ENCODE data around the gene ANO4. TPM values are rescaled to one million over a fixed set of nuclear protein-coding genes. Genes with fewer than 3 reads are reported as not detected.
"Not testable (repeated sequence)": the region's sequence is repeated elsewhere in the genome, so short reads cannot be mapped to it uniquely, and the experiment has no call there.

ANO4 gene
- total RNA-seq, 2 experiments from 2014 or later = not detected

GRCh38 chr12:101117842-101118241, 323.3 kb downstream of the ANO4 start:
- no peaks in the 10 kb centered on the region for H3K27me3 Mint-ChIP-seq

DNA sequence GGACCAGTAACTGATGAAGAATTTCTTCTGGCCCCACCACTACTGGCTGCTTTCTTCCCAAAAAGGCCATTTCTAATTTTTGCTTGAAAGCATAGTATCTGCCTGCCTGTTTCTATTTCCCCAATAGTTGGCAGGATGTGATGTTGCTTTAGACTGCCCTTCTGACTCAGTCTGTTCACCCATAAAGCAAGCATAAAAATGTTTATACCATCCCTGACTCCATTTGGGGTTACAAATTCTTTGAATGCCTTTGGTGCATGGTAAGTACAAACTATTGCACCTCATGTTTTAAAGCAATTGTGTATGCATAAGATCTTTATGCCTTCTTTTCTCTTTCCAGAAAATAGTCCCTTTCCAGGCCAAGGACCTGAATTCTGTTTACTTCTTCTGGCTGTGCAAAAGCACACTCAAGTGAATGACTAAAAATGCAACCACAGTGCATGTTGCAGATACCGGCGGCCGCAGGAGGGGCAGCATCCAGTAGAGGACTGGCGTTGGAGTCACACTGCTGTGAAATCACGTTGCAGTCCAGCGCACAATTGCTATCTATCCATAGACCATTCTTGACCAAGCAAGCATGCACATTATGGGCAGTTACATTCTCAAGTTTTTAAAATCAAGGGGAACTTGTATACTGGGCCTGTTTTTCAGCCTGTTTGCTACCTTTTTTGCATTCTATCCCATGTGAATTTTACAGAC, 333.1 kb downstream of the ANO4 start:
- H3K27me3 Mint-ChIP-seq = peaks cover 7% of the 10 kb centered on the region
- TF ChIP-seq, protein P1, sequence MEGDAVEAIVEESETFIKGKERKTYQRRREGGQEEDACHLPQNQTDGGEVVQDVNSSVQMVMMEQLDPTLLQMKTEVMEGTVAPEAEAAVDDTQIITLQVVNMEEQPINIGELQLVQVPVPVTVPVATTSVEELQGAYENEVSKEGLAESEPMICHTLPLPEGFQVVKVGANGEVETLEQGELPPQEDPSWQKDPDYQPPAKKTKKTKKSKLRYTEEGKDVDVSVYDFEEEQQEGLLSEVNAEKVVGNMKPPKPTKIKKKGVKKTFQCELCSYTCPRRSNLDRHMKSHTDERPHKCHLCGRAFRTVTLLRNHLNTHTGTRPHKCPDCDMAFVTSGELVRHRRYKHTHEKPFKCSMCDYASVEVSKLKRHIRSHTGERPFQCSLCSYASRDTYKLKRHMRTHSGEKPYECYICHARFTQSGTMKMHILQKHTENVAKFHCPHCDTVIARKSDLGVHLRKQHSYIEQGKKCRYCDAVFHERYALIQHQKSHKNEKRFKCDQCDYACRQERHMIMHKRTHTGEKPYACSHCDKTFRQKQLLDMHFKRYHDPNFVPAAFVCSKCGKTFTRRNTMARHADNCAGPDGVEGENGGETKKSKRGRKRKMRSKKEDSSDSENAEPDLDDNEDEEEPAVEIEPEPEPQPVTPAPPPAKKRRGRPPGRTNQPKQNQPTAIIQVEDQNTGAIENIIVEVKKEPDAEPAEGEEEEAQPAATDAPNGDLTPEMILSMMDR (IDR thresholded peaks at IDR 0.05) = no peak

More at GRCh38 chr12:101117842-101118241, 323.3 kb downstream of the ANO4 start:
- CTCF ChIA-PET = no interaction called here
- TF ChIP-seq, protein P1 (IDR thresholded peaks at IDR 0.05) = no peak
- DNase-seq = no peak
- POLR2A ChIA-PET = no interaction called here
- no peak for ATAC-seq
- intact Hi-C loops (cut with micrococcal nuclease) = no loop called here
- H3K36me3 Mint-ChIP-seq (ENCODE audit: low read depth) = no peaks in the 10 kb centered on the region
- no peaks in the 10 kb centered on the region for H3K4me1 Mint-ChIP-seq (ENCODE audit: low read depth)
- H3K4me3 Mint-ChIP-seq = no peak overlapping the region
- no peak overlapping the region for H3K27ac Mint-ChIP-seq
- peaks cover 3% of the 10 kb centered on the region for H3K9me3 Mint-ChIP-seq

DNA sequence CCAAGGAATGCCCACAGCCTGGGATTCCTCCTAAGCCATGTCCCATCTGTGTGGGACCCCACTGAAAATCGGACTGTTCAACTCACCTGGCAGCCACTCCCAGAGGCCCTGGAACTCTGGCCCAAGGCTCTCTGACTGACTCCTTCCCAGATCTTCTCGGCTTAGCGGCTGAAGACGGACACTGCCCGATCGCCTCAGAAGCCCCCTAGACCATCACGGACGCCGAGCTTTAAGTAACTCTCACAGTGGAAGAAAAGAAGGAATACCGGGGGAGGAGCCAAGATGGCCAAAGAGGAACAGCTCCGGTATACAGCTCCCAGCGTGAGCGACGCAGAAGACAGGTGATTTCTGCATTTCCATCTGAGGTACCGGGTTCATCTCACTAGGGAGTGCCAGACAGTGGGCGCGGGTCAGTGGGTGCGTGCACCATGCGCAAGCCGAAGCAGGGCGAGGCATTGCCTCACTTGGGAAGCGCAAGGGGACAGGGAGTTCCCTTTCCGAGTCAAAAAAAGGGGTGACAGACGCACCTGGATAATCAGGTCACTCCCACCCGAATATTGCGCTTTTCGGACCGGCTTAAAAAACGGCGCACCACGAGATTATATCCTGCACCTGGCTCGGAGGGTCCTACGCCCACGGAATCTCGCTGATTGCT, 351.3 kb downstream of the ANO4 start:
- H3K9me3 Mint-ChIP-seq; H3K36me3 Mint-ChIP-seq (ENCODE audit: low read depth); DNase-seq; intact Hi-C loops (cut with micrococcal nuclease); CTCF ChIA-PET; H3K4me1 Mint-ChIP-seq (ENCODE audit: low read depth); H3K27me3 Mint-ChIP-seq; ATAC-seq; H3K27ac Mint-ChIP-seq; H3K4me3 Mint-ChIP-seq; POLR2A ChIA-PET: not testable (repeated sequence)

More for the DNA sequence above, 333.1 kb downstream of the ANO4 start:
- ChIA-PET POLR2A (no interaction called here), CTCF (no interaction called here)
- no peak for DNase-seq
- Mint-ChIP-seq H3K27ac (no peak overlapping the region), H3K9me3 (no peaks in the 10 kb centered on the region), H3K4me1 (ENCODE audit: low read depth) (no peaks in the 10 kb centered on the region), H3K36me3 (ENCODE audit: low read depth) (no peaks in the 10 kb centered on the region), H3K4me3 (no peak overlapping the region)
- no peak for ATAC-seq
- intact Hi-C loops (cut with micrococcal nuclease) = no loop called here

DNA sequence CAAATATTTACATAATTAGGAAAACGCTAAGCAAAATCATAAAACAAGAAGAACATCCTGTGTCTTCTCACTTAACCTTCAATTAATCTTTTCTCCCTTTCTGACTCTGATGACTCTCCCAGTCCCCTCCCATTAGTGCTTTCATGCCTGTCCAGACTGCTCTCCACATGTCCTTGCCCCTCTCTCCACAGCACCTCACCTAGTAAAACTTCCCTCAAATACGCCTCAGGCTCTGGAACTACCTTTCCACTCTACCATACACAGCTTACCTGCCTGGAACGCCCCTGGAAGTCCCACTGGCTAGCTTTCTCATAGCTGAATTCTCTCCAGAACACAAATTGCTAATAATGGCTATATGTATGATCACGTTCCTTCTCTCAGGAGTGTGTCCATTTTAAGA, 370.7 kb downstream of the ANO4 start:
- intact Hi-C loops (cut with micrococcal nuclease) = no loop called here
- ATAC-seq = no peak
- Mint-ChIP-seq H3K27me3 (peaks cover 2% of the 10 kb centered on the region), H3K4me1 (ENCODE audit: low read depth) (no peaks in the 10 kb centered on the region), H3K4me3 (no peak overlapping the region), H3K9me3 (no peaks in the 10 kb centered on the region), H3K27ac (no peak overlapping the region), H3K36me3 (ENCODE audit: low read depth) (no peaks in the 10 kb centered on the region)
- POLR2A ChIA-PET = no interaction called here
- TF ChIP-seq, protein P1 (IDR thresholded peaks at IDR 0.05) = no peak
- no peak for DNase-seq
- CTCF ChIA-PET = no interaction called here

DNA sequence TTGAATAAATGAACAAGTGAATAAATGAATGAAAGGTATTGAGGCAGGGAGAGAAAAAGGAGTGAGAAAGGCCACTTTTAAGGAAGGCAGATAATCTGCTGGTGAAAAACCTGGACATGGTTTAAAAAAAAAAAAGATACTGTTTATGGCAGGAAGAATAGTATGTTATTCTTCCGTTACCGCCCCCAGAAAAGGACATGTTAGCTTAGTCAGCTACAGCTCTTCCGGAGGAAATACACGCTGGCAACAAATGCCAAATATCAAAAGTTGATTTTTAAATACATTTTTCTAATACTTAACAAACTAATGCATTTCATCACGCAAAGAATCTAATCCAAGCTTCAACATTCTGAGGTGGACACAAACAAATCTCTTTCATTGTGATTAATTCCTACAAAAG, 372.3 kb downstream of the ANO4 start:
- CTCF ChIA-PET = no interaction called here

More for the DNA sequence above, 372.3 kb downstream of the ANO4 start:
- DNase-seq = no peak
- H3K36me3 Mint-ChIP-seq (ENCODE audit: low read depth) = no peaks in the 10 kb centered on the region
- TF ChIP-seq, protein P1 (IDR thresholded peaks at IDR 0.05) = no peak
- H3K27me3 Mint-ChIP-seq = peaks cover 4% of the 10 kb centered on the region
- H3K9me3 Mint-ChIP-seq = no peaks in the 10 kb centered on the region
- no peak overlapping the region for H3K4me3 Mint-ChIP-seq
- ATAC-seq = no peak
- H3K4me1 Mint-ChIP-seq (ENCODE audit: low read depth) = no peaks in the 10 kb centered on the region
- no peak overlapping the region for H3K27ac Mint-ChIP-seq
- POLR2A ChIA-PET = no interaction called here
- intact Hi-C loops (cut with micrococcal nuclease) = no loop called here

Measured in activated CD8-positive, alpha-beta T cell treated with anti-CD3 and anti-CD28 coated beads for 36 hours (primary cell).